Activated CD8-positive, alpha-beta memory T cell treated with anti-CD3 and anti-CD28 coated beads for 36 hours (primary cell): ENCODE measurements around the gene HOXC5. TPM values are rescaled to one million over a fixed set of nuclear protein-coding genes. Genes with fewer than 3 reads are reported as not detected.

Experiments
- CTCF ChIA-PET: fragments of 350-600 bp; sonication (Branson Sonifier 250); formaldehyde crosslinking; loops from one replicate; lab custom pipeline; 2021; ENCODE audit warnings: antibody characterized with exemption; lab: Charles Lee
- POLR2A ChIA-PET: fragments of 350-600 bp; sonication (Branson Sonifier 250); formaldehyde crosslinking; loops from one replicate; lab custom pipeline; 2021; ENCODE audit warnings: antibody characterized with exemption; lab: Charles Lee
- total RNA-seq, 2 experiments: library from RNA; stranded (reverse); gene quantifications; one replicate each; pipeline ENCODE4 v1.2.3, GENCODE V29; 2021

Gene HOXC5
- total RNA-seq, 2 experiments from 2014 or later, result not detected

DNA sequence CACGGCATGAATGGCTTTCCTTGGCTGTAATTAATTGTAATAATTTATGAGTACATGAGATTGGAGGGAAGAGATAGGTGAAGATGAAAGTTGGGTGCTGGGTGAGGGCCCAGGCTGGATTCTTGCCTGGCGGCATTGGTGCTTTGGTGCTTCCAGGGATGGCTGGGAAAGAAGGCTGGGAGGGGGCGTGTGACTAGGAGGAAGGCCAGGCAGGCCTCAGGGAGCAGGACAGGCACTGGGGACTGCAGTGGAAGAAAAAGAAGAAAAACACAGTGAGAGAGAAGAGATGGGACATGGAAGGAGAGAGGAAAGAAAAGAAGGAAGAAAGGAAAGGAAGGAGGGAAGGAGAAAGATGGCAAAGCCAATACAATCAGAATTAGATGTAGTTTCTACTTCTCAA is 29.2 kb upstream of the HOXC5 start:
- CTCF ChIA-PET, result interaction anchor here (1.5 to 7.1 kb wide), 4 partner anchors 18 to 197 kb away, joined by 3 to 80 read pairs (median 42); partner anchors contain the start of genes HOXC5 and SMUG1

DNA sequence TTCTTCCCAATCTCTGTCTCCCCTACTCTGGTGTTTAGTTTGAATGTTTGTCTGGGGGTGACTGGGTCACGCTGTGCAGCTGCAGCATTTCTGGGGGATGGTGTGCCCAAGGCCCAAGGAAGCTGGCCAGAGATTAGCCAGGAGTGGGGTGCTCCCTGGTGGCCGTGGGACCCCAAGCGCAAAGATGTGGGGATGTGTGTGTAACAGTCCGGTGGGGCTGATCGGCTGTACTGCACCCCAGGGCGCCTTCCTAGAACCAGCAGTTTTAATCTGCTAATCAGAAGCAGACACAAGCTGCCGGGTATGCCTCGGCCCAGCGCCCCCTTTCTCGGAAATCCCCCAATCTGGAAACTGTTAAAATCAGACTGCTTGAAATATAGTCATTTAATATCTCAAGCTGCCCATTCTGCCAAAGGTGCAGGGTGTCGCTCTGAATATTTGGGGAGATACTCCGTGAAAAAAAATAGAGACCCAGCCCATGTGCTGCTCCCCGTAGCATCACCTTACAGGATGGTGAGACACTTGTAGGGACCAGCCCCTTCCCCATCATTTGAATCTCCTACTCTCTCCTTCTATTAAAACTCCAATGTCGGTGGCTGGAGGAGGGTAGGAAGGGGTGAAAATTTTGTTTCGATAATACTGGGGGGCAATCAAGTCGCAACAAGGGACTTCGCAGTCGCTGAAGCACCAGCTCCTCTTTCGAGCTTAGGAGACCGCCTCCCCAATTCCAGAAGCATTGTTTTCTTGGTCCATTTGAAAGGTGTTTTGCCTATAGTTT is 28.6 kb upstream of the HOXC5 start:
- CTCF ChIA-PET, result interaction anchor here (0.9 to 7.1 kb wide), 5 partner anchors 19 to 196 kb away, joined by 3 to 80 read pairs (median 8); partner anchors contain the start of genes HOXC5 and SMUG1
- POLR2A ChIA-PET, result no interaction called here

More for the DNA sequence above, 29.2 kb upstream of the HOXC5 start:
- POLR2A ChIA-PET, result no interaction called here

DNA sequence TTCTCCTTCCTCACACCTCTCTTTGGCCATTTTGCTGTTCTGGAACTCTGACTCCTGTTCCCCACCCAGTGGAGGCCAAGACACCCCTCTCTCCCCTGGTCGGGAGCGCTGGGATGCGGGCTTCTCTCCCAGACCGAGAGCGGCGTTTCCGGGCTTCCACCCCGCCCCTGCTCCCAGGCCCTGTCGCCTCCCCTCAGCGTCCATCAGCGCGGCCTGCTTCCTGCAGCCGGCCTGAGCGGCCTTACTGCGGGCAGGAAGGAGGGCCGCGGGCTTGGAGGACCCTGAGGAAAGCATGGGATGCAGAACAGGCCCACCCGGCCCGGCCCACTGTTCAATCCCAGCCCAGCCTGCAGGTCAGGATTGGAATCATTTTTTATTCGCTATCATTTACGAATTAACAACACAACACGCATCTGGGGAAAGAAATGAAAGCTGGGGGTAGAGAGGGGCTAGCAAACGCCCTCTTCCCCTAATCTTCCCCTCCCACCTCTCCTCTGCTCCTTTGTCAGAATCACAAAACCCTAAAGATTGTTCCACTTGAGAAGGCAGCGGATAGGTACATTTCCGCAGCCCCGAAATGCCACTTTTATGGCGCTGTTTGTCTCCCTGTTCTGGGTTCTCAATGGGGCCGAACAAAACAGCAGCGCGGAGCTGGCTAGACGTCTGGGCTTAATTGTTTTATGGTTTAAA is 27.9 kb upstream of the HOXC5 start:
- ChIA-PET POLR2A (interaction anchor here (1.2 kb wide), 1 partner anchor 196 kb away, joined by 3 read pairs; no protein-coding TSS in a partner anchor), CTCF (interaction anchor here (0.8 to 7.1 kb wide), 12 partner anchors 12 to 211 kb away, joined by 3 to 80 read pairs (median 16); partner anchors contain the start of genes HOXC10, HOXC5 and SMUG1)

DNA sequence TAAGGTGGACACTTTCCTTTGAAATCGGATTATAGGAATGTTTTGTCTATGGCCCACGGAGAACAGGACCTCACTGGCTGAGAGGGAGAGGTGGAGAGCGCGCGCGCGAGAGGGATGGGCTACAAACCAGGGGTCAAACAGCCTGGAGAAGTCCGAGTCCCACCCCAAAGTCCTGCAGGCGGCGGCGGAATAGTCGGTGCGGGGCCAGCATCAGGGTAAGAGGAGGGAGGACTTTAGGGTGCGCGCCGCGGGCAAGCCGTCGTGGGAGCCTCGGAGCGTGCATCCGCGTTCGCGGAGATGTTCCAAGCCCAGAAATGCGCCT is 27.4 kb upstream of the HOXC5 start:
- ChIA-PET POLR2A (interaction anchor here (1.2 kb wide), 1 partner anchor 196 kb away, joined by 3 read pairs; no protein-coding TSS in a partner anchor), CTCF (interaction anchor here (0.5 to 7.1 kb wide), 19 partner anchors 9 to 210 kb away, joined by 3 to 80 read pairs (median 4); partner anchors contain the start of genes HOXC10, HOXC5 and SMUG1)

DNA sequence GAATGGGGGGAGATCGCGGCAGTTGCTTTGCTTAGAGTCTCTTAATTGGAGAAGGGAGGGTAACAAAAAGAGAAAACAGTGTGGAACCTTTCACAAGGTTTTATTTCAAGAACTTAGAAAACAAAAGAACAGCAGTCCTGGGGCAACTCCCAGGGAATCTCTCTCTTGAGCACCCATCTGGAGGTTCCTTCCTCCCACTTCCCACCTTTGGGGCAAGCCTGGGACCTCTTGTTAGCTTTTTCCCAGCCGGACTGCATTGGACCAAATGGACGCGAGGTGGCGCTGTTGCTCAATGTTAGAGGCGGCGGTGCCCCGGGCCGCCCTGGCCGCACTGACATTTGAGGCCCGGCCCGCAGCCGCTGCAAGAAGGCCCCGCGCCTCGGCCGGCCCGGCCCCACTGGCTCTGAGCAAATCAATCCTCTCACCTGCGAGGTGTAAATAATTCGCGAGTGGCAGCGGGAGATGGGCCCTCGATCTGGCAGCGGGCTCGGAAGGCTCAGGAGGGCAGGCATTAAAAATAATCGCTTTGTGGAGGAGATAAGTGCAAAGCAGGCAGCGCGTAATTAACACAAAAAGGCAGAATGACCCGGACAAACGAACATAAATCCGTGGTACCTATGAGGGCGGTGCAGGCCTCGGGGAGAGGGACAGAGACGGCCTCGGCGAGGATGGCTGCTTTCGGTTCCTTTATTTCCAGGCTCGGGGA is 26.8 kb upstream of the HOXC5 start:
- ChIA-PET CTCF (interaction anchor here (0.5 to 7.1 kb wide), 21 partner anchors 9 to 210 kb away, joined by 3 to 80 read pairs (median 4); partner anchors contain the start of genes HOXC10, HOXC5 and SMUG1), POLR2A (interaction anchor here (1.2 kb wide), 1 partner anchor 195 kb away, joined by 3 read pairs; no protein-coding TSS in a partner anchor)

DNA sequence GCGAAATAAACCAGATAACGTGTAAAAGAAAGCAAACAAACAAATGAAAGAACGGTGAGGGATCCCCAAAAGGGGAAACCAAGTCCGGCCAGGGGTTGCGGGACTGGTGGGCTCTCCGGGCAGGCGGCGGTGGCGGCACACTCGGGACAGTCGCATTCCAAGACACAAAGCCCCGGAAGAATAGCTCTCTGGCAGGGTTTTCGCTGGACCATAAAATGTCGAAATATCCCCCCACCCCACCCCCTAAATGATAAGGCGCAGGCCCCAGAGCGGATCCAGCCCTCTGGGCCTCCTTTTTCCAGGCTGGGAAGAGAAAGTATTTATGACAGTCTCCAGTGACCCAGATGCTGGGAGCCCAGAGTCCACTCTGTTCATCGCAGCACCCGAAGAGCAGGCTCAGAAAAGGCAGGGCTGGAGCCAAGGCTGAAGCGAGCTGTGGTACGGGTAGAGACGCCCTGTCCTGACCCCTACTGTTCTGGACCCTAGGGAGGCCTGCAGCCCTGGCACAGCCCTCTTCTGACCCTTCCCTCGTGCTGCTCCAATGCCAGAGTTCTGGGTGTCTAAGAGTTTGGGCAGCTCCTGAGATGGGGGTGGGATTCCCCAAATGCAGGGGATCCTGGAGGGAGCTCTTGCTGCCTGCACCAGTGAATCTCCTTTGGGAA is 26.2 kb upstream of the HOXC5 start:
- POLR2A ChIA-PET, result no interaction called here
- CTCF ChIA-PET, result interaction anchor here (0.8 to 7.1 kb wide), 12 partner anchors 10 to 209 kb away, joined by 3 to 80 read pairs (median 14); partner anchors contain the start of genes HOXC10, HOXC5 and SMUG1

DNA sequence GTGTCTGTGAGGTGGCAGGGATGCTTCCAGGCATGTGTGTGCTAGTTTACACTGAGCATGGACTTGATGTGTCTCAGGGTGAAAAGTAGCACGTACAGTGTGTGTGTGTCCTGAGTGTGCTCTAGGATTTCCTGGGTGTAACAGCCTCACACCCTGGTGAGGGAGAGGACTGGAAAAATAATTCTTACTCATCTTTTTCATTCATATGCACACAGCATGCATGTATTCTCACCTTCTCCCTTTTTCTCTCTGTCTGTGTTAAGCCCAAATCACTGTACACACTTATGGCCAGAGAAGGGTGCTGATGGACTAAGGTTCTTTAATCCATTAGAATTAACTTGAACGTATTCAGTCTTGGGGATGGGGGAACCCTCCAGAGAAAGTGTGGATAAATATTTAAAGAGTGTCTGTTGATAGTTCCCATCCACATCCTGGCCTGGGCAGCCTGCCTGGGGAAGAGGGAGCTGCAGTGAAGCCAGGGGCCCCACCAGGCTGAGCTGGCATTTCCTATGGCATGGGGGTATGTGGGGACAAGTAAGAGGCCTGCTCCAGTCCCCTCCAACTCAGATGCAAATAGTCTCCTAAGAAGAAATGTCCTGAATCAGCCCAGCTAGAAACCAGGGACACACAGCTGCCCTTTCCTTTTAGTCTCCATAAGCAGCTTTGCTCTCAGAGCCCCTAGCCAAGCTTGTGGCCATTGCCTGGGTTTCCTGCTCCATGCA is 25.2 kb upstream of the HOXC5 start:
- ChIA-PET POLR2A (no interaction called here), CTCF (interaction anchor here (1.2 to 7.1 kb wide), 9 partner anchors 7 to 200 kb away, joined by 4 to 80 read pairs (median 18); partner anchors contain the start of genes HOXC5, HOXC9 and SMUG1)

DNA sequence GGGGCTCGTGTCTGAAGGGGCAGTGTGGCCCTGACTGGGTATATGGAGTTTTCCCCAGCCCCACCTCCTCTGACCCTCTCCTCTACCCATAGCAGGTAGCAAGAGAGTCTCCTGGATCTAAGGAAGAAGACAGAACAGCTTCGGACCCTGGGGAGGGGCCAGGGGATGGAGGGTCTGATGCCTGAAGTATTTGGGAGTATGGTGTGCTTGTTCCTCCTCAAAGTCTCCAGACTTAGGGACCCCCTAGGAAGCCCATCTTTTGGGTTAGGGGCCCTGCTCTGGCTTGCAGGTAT is 24.6 kb upstream of the HOXC5 start:
- POLR2A ChIA-PET, result no interaction called here

DNA sequence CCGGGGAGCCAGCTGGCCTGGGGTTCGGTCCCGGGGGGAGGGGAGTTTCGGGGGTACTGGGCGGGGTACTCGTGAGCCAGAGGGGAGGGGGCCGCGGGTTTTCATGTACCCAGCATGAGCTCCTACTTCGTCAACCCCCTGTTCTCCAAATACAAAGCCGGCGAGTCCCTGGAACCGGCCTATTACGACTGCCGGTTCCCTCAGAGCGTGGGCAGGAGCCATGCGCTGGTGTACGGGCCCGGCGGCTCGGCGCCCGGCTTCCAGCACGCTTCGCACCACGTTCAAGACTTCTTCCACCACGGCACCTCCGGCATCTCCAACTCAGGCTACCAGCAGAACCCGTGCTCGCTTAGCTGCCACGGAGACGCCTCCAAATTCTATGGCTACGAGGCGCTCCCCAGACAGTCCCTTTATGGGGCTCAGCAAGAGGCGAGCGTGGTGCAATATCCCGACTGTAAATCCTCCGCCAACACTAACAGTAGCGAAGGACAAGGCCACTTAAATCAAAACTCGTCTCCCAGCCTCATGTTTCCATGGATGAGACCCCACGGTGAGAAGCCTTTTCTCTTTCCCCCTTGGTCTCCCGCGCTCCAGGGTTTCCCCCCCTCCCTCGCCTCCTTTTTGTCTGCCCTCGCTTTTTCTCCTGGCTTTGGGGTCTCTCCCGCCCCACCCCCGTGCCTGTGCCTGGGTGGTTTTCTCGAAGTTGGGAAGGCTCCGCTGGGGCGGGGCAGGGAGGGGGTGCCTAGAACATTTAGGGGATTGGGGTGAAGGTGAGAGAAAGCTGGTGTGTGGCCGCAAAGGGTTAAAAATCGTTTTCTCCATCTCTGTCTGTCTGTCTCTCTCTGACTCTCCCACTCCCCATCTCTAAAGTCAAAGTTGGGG is 23.4 kb upstream of the HOXC5 start:
- ChIA-PET POLR2A (no interaction called here), CTCF (interaction anchor here (0.6 to 7.1 kb wide), 12 partner anchors 9 to 1710 kb away, joined by 3 to 80 read pairs (median 6); partner anchors contain the start of genes CALCOCO1, HOXC10, HOXC5 and HOXC9)

More for the DNA sequence above, 24.6 kb upstream of the HOXC5 start:
- CTCF ChIA-PET, result interaction anchor here (1.2 to 7.1 kb wide), 7 partner anchors 8 to 199 kb away, joined by 4 to 80 read pairs (median 11); partner anchors contain the start of genes HOXC10, HOXC5, HOXC9 and SMUG1

DNA sequence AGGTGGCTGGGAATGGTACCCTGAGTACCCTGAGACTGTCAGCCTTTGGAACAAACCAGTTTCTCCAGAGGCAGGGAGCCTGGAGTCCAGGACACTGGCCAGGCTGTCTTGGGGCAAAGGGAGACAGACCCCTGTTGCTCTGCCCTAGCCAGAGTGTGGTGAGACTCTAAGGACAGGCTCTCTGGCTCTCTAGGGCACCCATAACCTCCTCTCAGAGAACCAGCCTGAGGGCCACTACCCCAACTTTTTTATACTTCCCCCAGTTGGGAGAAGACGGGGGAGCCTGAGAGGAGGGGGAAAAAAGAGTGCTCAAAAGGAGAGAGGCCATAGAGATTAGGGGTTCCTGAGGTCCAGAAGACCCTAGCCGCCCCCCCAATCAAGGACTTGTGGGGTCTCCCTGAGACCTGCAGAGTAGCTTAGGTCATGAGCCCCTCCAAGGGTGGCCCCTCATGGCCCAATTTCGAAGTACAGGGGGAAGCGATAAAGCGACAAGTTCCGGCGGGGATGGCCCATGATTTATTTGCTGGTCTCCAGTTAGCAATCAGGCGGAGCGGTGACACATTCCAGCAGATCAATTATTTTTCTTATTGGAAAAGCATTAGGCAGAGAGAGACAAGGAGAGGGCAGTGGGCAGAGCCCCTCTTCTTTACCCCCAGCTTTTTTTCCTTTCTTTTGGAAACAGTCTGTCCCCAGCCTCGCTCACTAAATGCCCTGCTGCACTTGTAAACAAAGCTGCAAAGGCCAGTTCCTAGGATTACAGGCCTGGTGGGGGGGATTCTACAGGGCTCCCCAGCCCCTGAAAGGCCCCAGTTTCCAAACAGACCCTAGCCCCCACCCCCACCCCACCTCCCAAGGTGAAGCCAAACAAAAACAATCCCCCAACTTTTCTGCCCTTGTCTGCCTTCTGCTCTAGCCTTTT is 22.5 kb upstream of the HOXC5 start:
- ChIA-PET CTCF (interaction anchor here (2.1 kb wide), 1 partner anchor 25 kb away, joined by 11 read pairs; the partner anchor contains the start of gene HOXC10), POLR2A (no interaction called here)

DNA sequence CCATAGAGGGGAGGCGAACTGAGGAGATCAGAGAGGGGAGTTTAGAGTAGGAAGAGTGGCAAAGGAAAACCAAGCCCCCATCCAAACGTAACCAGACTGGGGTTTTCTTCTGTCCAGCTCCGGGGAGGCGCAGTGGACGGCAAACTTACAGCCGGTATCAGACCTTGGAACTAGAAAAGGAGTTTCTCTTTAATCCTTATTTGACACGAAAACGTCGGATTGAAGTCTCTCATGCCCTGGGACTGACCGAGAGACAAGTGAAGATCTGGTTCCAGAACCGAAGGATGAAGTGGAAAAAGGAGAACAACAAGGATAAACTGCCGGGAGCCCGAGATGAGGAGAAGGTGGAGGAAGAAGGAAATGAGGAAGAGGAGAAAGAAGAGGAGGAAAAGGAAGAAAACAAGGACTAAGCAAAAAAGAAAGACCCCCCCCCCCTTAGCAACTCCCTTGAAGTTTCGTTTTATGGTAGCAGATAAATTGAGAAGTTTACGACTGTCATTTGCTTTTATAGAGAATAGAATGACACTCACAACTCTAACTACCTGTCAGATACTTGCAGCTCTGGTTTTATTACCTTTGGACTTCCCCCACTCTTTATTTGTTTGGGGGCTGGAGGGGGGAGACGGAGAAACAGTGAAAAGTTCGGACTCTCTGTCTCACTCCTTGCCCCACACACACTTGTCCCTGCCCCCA is 21.7 kb upstream of the HOXC5 start:
- CTCF ChIA-PET, result interaction anchor here (0.7 kb wide), 1 partner anchor 182 kb away, joined by 7 read pairs; no protein-coding TSS in a partner anchor
- POLR2A ChIA-PET, result no interaction called here

DNA sequence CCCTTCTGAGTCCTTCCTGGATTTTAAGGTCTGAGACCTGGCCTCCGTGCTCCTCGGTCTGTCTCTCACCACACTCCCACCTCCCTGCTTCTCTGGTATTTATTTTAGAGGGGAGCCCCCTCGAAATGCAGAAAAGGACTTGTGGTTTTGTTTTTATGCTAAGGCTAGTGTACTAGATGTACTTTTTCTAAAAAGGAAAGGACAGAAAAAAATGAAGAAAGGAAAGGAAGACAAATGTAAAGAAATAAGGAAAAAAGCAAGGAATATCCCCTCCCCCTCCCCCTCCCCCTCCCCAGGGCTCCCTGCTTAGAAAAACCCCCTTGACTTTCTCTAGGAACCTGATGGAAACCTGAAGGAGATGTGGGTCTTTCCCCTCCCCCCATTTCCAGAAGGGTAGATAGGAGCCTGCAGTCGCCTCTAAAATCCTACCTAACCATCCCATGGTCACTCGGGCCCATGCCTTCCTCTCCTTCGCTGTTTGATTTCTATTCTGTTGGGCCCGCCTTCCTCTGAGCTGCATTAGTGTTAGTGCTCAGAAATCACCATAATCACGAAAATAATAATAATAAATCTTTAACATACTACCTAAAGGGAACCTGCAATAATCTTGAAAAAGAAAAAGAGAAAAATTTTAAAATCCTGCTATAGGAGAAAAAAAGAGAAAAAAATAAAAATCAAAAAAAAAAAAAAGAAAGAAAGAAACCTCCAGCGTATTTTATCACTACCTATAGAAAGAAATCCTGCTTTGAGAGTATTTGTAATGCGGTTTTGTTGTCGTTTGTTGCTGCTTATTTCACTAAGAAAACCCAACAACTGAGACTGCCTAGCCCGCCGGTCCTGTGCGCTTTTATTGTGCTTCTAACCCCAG is 21.0 kb upstream of the HOXC5 start:
- CTCF ChIA-PET, result interaction anchor here (0.7 kb wide), 1 partner anchor 181 kb away, joined by 7 read pairs; no protein-coding TSS in a partner anchor
- POLR2A ChIA-PET, result no interaction called here

DNA sequence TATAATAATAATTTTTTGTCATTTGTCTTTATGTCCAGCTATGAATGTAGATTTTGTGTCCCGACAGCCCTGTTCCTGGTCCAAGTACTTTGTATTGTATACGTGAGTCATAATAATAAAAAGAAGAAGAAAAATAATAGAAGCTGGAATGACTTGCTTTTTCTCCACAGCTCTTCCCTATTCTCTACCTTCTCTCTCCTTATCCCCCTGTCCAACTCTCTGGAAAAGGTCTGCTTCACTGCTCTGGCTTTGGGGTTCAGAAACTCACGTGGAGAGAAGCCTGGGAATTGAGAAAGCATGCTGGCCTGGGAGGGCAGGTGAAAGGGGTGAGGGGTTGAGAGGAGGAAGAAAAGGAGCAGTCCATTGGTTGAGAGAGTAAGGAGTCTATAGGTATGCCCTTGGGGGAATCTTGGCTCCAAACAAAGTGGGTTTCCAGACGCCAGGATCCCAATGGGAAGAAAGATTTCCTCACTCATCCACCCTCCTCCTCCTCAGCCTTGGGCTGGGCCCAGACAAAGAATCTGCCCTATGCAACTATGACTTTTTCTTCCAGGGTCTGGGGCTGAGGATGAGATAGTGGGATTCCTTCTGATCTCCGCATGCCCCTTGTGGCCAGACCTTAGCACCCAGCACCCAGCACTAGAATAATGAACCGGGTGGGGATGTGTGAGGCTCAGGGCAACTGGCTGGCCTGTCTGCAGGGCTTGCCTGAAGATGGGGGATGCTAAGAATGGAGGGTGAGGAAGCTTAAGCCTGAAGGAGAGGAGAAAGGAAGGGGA is 20.0 kb upstream of the HOXC5 start:
- POLR2A ChIA-PET, result no interaction called here
- CTCF ChIA-PET, result interaction anchor here (1.4 to 1.6 kb wide), 2 partner anchors 14 to 179 kb away, joined by 3 to 6 read pairs; no protein-coding TSS in a partner anchor
